ENCODE results near the gene PCDHB6. TPM values are rescaled to one million over a fixed set of nuclear protein-coding genes. Genes with fewer than 3 reads are reported as not detected.
"Not testable (repeated sequence)": the region's sequence is repeated elsewhere in the genome, so short reads cannot be mapped to it uniquely, and the experiment has no call there.

The PCDHB6 gene
- total RNA-seq, 1 experiment from 2014 or later = not detected

GRCh38 chr5:141157901-141158300, 8.0 kb downstream of the PCDHB6 start:
- DNase-seq (ENCODE audit: low spot score) = not testable (repeated sequence)

- peak; percentile 16 for DNase-seq (ENCODE audit: low spot score)
These were observed 22.7 kb downstream of the PCDHB6 start, which contains the start of gene PCDHB7 for GRCh38 chr5:141172381-141173204. TSS of gene PCDHB7 (plus strand) at chr5:141172644. CDS start at chr5:141172836, 192 bp downstream.

GRCh38 chr5:141174291-141175104, 24.6 kb downstream of the PCDHB6 start:
- not testable (repeated sequence) for DNase-seq (ENCODE audit: low spot score)

- no peak for DNase-seq (ENCODE audit: low spot score)
These were observed 26.1 kb downstream of the PCDHB6 start for GRCh38 chr5:141175933-141176332.

GRCh38 chr5:141177577-141178191, 27.8 kb downstream of the PCDHB6 start, which contains the start of gene PCDHB8:
TSS of gene PCDHB8 (plus strand) at chr5:141177790. CDS start at chr5:141178035, 245 bp downstream.
- not testable (repeated sequence) for DNase-seq (ENCODE audit: low spot score)

- DNase-seq (ENCODE audit: low spot score) = not testable (repeated sequence)
These were observed 29.5 kb downstream of the PCDHB6 start for GRCh38 chr5:141179371-141179770.

- not testable (repeated sequence) for DNase-seq (ENCODE audit: low spot score)
These were observed 30.0 kb downstream of the PCDHB6 start for GRCh38 chr5:141179876-141180275.

GRCh38 chr5:141180313-141180712, 30.5 kb downstream of the PCDHB6 start:
- no peak for DNase-seq (ENCODE audit: low spot score)

GRCh38 chr5:141182248-141182647, 32.4 kb downstream of the PCDHB6 start, which contains the start of gene PCDHB16:
TSS of gene PCDHB16 (plus strand) at chr5:141182387. CDS start at chr5:141182560, 173 bp downstream.
- DNase-seq (ENCODE audit: low spot score) = peak; percentile 35

GRCh38 chr5:141184117-141184855, 34.4 kb downstream of the PCDHB6 start:
- not testable (repeated sequence) for DNase-seq (ENCODE audit: low spot score)

- no peak for DNase-seq (ENCODE audit: low spot score)
These were observed 37.1 kb downstream of the PCDHB6 start, which contains the start of gene PCDHB9 for GRCh38 chr5:141186897-141187512. TSS of gene PCDHB9 (plus strand) at chr5:141187161. CDS start at chr5:141187319, 158 bp downstream.

GRCh38 chr5:141188682-141189081, 38.8 kb downstream of the PCDHB6 start:
- DNase-seq (ENCODE audit: low spot score) = not testable (repeated sequence)

- DNase-seq (ENCODE audit: low spot score) = not testable (repeated sequence)
These were observed 39.3 kb downstream of the PCDHB6 start for GRCh38 chr5:141189131-141189530.

GRCh38 chr5:141192110-141192725, 42.4 kb downstream of the PCDHB6 start, which contains the start of gene PCDHB10:
TSS of gene PCDHB10 (plus strand) at chr5:141192353. CDS start at chr5:141192553, 200 bp downstream.
- peak; percentile 54 for DNase-seq (ENCODE audit: low spot score)

GRCh38 chr5:141194332-141194731, 44.5 kb downstream of the PCDHB6 start:
- not testable (repeated sequence) for DNase-seq (ENCODE audit: low spot score)

- DNase-seq (ENCODE audit: low spot score) = no peak
These were observed 46.5 kb downstream of the PCDHB6 start for GRCh38 chr5:141196363-141196762.

GRCh38 chr5:141199359-141200235, 49.7 kb downstream of the PCDHB6 start, which contains the start of gene PCDHB11:
TSS of gene PCDHB11 (plus strand) at chr5:141199627. CDS start at chr5:141199775, 148 bp downstream.
- DNase-seq (ENCODE audit: low spot score) = no peak

GRCh38 chr5:141201126-141201525, 51.3 kb downstream of the PCDHB6 start:
- DNase-seq (ENCODE audit: low spot score) = not testable (repeated sequence)

Measured in HT-29 (cell line).